Activated CD8-positive, alpha-beta memory T cell treated with anti-CD3 and anti-CD28 coated beads, Interleukin-2, amount 50 U/mL, for 4 hours (primary cell): ENCODE results near the gene CD44.

Experiments
- DNase-seq: peaks from one replicate; pipeline ENCODE4 v3.0.0-alpha.2; 2020

The CD44 gene

DNA sequence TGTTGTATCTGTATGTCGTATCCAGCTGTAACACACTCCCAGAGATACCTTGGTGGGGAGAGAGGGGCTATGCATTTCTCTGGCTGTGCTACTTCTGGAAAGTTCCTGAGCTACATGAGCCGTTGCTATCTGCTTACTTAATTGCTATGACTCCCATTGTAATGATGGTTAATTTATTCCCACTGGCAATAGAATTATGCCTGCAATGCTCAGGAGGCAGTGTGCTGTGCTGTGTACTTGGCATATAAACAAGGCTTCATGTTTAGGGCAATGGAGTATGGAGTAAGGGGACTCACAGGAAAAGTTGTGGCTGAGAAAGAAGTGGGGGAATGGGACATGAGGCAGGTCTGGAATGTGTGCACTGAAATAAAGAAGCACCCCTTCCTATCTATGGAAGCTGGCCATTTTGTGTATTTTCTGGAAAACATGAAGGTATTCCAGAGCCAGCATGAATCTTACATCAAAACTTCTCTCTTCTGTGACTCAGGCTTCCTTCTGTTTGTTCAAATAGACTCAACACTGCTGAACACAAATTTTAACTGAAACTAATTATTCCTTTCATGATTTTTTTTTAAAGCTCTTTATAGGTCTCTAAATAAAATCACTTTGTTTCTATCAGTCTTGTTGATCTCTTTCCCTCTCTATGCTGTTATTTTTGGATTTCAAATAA lies 40.6 kb downstream of the CD44 start:
- DNase-seq, result no peak

DNA sequence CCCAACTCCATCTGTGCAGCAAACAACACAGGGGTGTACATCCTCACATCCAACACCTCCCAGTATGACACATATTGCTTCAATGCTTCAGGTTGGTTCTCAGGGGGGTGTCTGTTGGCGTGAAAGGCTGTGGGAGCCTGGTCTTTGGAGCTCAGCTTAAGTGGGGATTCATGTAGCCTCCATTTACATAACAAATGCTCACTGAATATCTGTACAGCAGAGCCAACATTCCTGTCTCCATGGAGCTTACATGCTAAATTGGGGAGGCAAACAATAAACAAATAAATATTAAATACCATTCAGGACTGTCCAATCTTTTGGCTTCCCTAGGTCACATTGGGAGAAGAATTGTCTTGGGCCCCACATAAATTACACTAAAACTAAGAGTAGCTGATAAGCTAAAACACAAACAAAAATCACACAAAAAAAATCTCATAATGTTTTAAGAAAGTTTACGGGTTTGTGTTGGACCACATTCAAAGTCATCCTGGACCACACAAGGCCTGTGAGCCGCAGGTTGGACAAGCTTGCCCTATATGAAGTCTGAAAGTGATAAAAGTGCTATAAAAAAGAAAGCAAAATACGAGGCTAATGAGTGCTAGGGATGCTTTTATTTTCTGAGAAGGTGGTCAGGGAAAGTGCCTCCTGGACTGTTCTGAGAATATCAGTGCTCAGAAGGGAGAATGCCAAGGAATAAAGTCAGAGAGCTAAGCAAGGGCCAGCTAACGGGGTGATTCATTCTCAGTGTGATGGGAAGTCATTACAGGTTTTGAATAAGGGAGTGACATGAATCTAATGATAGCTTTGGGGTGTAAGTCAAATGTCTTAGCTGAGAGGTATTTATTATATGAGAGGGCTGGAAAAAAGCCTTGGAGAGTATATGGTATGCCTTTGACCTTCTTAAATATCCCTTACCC lies 41.6 kb downstream of the CD44 start:
- no peak for DNase-seq

DNA sequence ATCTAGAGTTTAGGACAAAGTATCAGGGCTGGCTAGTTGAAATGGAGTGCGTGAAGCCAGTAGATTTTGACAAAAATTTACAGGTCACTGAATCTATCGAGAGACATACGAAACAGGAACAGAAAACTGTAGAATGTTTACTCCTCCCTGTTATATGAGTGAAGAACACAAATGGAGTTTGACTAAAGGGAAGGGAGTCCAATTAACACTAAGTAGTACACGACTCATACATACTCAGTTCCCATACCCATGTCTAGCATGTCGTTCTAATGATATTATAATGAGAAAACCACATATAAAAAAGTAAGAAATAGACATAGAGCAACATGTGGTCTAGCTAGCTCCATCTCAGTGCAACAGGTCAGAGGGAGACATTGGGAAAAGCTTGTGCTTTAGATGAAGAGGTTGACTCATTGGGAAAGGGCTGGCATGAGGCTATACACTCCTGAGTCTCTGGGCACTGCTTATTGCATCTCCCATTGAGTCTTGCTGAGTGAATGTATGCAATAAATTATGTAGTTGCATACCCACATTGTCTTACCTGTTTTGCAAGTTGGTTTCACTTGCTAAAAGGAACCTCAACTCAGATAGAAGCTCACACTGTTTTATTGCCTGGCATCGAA lies 43.5 kb downstream of the CD44 start:
- DNase-seq, result no peak

DNA sequence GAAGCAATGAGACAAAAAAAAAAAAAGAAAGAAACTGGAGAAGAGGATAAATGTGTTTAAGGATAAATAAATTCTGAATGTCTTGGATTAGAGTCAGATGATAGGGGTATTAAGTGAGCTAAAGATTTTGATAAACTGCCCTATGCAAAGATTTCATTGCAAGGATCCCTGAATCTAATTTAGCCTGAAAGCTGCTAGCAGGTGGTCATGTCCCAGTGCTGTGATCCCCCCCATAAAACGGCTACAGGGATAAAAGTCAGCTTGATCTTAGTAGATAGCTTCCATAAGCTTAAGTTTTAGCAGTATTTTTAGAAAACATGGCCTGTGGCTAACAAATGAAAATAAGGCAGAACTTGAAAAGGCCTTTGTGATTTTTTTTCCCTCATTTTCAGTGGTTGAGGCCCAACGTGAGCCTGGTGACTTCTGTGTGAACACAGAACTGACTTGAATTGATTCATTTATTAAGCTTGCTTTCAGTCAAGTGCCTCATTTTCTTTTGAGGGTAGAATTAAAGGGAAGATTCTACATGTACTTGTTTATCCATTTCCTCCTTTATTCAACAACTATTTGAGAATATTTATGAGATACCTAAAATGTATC lies 44.5 kb downstream of the CD44 start:
- no peak for DNase-seq

DNA sequence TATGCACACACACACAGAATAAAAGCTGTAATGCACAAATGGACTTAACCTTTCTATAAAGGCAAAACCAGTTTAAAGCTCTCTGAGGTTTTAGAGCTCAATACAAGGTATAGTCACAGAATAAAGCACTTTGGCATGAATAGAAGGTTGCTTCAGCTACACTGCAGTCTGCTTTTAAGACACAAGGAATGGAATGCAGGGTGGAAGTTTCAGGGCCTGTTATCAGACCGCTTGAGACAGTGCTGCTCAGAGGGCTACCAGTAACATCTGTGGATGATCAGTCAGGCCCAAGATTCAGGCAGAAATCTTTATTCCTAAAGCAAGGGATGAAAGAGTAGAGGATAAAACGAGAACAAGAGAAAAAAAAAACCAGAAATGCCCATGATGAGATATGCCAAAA lies 46.7 kb downstream of the CD44 start:
- no peak for DNase-seq

DNA sequence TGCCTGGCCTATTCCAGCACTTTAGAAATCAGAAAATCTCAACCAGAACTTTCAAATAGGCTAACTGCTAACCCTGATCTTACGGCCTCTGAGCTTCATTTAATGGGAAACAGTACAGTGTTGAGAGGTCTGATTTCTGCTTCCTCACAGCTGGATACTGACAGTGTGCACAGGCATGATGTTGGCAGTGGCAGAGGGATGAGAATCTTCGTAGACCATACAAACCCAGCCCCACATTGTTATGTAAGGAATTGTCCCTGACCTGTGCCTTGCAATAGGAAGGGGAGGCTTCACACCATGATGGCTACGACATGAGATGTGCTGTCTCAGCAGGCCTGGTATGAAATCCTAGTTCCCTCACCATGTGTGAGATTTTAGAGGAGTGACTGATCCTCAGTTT lies 49.0 kb downstream of the CD44 start:
- DNase-seq, result no peak

DNA sequence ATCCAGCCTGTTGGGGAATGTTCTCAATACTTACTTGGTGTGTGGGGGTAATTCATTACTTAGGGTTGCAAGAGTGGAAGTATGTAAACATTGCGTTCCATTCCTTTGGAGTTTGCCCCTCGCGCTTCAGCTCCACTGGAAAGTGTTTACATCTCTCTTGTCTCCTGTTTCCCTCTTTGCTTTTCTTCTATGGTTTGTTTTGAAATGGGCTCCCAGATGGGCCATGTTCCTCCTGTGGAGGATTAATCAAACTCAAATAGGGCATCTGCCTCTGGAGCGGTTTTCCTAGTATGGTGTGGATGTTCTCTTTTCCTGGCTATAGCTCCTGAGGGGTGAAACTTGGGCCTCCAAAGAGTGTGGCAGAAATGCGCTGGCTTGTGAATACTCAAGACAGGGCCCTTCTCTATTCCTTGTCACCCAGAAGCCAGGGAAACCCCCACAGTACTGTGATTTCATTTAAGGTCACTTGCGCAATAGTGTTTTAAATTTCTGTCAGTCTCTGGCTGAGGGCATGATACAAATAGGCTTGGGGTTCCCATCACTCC lies 51.9 kb downstream of the CD44 start:
- DNase-seq, result no peak

DNA sequence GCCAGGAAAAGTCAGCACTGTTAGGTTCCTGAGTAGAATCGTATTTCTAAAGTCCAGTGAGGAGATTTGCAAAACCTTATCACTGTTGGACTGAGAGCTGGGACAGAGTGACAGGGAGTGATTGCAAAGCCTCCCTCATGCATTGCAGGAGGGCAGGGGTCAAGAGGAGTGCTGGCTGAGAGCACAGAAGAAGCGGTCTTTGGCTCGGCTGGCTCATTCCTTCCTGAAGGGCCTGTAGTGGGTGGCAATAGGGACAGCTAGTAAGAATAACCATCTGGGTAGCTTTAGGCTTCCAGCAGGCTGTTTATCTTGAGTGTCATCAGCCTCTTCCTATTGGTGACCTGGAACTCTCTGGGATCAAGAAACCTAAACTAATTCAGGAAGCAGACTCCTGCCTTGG lies 53.4 kb downstream of the CD44 start:
- no peak for DNase-seq

DNA sequence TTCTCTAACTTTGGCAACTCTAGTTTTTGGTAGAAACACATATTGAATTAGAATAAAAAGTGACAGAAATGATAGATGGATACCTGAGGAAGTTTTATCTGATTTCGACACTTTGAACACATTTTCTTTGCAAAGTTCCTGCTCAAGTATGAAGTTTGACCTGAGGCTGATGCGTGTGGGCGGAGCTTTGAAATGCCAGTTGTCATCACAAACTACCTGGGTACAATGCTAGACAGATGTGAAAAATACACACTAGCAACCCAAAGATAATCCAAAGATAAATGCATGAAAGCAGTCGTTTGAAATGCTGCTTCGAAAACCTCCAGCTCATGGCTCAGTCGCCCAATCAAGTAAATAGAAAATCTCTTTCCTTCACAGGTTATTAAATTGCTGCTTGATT lies 54.8 kb downstream of the CD44 start:
- peak; percentile 36 for DNase-seq

DNA sequence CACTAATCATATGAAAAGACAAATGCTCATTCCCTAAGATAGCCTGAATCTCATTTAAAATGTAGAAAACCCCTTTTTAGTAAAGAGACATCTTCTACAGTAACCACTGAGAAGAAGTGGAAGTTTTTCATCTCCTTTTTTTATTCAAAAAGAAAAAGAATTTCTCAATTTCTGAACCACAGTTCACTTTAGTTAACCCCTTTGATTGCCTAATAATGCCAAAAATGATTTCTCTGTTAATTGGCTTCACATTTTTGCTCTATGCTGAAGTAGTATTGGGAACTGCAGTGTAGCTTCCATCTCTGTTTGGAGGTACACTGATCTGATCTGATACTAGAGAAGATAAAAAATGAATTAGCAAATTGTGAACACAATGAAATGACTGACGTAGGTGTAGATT lies 58.3 kb downstream of the CD44 start:
- no peak for DNase-seq

DNA sequence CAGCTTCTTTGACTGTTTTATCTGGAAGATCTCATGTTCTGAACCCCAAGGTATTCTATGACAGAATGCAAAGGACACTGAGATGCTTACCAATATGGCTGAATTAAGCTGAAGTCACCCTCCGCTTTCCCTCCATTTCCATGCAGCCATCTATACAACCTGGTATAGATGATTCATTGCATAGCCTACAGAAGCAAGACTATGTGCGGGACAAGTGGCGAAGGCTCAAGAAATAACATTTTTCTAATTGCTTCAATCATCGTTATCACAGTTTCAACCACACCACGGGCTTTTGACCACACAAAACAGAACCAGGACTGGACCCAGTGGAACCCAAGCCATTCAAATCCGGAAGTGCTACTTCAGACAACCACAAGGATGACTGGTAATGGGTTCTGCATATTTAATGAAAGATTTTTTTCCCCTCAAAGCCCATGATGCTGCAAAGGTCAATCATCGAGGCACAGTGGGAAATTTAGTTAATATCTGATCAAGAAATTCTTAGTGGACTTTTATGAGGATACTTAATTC lies 61.9 kb downstream of the CD44 start:
- no peak for DNase-seq

DNA sequence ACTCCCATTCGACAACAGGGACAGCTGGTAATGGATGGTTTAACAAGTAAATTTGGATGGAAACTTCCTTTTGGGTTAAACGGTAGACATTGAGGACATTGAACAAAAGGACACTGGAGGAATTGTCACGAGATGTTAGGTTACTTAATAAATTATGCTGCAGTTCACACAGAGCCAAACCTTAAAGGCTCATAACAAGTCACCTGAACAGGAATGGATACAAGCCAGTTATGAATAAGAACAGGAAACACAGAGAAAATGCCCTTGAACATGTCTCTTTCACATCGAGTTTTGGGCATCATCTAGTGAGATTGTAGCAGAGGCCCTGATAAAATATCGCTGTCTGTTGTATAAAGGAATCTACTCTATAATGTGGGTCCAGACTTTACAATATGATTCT lies 65.6 kb downstream of the CD44 start:
- no peak for DNase-seq

DNA sequence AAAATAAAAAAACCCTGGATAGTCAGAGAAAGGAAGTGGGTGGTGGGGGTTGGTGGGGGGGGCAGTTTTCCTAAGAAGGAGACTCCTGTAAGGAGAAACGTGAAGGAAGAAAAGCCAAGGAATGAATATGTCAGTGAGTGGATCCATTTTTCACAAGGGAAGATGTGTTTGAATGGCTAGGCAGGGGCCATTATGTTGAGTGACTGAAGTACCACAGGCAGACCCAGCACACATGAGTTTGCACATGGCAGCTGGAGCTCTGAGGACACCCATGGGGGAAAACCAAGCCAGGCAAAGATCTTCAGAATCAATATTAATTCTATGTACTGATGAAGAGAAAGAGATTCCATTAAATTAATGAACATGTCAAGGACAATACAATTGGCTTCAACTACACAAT lies 67.6 kb downstream of the CD44 start:
- no peak for DNase-seq

DNA sequence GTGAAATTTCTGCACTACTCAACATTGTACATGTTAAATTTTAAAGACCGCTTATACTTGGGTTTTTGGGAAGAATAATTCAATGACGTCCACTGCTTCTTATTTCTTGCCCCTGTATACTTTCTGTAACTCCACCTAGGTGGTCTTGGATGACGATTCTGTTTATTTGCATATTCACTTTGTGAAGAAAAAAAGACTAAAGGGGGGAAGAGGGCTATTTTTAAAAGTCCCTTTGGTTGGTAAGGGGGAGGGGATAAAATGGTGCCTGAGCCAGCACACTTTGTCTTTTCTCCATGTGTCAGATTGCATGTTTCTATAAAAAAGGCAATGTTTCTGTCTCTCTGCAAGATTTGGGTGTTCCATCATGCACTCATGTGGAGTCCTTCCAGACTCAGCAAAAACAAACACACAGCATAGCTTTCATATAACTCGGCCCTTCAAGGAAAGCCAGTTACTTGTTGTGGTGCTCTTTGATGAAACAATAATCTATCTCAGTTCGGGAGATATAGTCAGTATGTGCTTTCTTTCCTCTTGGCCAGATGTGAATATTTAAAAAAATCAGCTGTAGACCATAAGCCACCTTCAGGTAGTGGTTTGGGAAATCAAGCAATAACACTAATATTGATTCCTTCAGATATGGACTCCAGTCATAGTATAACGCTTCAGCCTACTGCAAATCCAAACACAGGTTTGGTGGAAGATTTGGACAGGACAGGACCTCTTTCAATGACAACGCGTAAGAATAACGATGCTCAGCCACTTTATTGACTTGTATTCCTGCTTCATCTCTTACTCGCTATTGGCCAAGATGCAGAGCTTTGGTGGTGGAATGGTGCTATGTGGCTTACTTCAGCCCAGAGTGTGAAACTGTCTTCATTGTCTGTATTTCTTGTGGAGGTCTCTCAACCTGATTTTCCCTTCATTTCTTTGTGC lies 68.8 kb downstream of the CD44 start:
- DNase-seq, result no peak

DNA sequence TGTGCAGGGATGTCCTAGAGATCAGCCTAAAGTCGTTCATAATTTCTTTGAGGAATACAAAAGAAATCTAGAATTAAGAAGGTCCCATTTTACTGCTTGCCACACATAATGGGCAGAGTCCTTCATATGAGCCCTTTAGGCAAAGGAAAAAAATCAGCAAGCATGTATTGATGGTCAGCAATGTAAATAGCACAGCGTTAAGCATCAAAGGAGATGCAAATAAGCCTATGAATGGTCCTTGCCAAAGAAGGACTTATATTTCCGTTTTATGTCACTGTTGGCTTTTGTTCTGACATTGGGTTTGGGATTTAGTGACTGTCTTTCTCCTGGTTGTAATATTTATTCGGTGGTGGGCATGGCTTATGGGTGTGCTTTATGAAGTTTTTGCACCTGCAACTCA lies 69.8 kb downstream of the CD44 start:
- no peak for DNase-seq

DNA sequence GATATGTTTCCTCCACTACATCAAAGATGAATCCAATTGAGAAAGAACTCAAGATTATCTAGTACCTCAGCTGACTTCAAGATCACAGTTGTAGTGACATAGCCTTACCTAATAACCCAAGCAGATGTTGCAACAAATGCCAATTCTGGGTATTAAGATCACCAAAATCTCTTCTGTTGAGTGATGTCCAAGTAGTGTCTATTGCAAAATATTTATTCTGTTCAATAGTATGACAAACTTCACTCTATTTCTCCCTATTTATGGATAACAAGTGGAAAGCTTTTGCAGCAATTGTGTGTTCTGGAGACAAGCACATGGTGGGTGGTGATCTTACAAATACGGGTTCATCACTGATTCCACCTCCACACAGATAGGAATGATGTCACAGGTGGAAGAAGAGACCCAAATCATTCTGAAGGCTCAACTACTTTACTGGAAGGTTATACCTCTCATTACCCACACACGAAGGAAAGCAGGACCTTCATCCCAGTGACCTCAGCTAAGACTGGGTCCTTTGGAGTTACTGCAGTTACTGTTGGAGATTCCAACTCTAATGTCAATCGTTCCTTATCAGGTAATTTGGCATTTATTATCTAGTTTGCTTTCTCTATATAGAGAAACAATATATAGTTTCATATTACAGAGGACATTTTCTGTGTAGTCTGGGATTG lies 72.0 kb downstream of the CD44 start:
- DNase-seq, result no peak

DNA sequence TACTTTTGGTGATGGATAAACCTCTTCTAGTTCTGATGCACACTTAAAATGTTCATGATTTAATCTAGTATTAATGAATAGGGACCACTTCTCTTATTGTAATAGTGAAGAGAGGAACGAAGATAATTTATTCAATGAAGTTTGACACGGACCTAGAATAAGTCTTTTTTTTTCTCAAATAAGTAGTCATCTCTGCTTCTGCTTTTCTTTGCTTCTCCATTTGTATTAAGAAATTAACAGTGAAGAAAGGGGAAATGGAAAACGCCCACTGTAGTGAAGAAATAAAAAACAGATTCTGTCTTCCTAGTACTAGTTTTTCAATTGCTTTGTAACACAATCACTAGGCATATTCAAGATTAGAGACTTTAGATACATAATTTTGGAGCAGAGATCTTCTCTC lies 73.0 kb downstream of the CD44 start:
- no peak for DNase-seq

DNA sequence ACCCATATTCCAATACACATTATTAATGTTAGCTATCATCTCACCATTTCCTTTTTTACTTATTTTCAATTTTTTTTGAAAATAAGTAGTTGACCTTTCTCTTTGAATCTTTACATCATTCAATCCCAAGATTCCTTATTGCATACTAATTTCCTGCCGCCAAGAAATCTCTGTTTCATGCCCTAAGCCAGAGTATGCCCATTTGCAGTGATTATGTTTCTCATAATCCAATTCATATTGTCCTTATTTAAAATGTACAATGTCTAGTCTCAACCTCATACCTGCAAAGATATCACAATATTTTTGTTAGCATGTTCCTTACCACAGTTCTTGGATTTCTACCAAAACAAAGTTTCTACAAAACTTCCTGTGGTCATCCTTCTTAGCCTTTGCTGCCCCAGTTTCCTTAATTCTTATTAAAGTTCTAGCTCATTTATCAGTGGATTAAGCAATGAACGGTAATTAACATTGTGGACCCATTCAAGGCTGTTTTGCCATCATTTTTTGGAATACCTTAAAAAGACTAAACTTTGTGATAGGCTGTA lies 75.3 kb downstream of the CD44 start:
- DNase-seq, result no peak

DNA sequence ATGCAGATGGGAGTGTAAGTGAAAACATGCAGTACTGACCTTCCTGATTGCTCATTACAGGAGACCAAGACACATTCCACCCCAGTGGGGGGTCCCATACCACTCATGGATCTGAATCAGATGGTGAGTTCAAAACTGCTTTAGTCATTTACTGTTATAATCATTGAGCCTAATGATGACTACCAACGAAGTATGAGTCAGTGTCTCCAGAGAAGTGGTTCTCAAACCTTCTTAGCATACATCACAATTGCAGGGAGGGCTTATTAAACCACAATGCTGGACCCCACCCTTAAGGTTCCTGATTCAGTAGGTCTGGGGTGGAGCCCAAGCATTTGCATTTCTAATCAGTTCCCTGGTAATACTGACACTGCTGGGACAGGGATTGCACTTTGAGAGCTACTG lies 75.8 kb downstream of the CD44 start:
- peak; percentile 52 for DNase-seq

DNA sequence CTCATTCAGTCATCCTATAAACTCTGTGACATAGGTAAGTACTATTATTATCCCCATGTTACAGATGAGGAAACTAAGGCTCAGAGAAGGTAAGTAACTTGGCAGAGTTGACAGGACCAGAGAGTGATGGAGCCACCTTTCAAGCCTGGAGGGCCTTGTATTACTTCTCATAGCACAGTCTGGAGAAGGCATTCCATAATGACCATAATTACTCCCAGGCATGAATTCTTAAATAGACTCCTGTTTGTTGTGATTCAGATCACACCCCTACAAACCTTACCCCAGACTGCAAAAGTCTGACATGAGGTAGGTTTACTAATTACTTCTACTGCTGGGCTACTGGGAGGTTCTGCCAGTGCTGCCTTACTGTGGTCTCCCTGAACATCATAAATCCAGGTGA lies 77.0 kb downstream of the CD44 start:
- DNase-seq, result no peak
